ENCODE data around the gene RGS18. TPM values are rescaled to one million over a fixed set of nuclear protein-coding genes. Genes with fewer than 3 reads are reported as not detected.

Gene RGS18
- total and polyA plus RNA-seq, 2 of the 4 experiments (the other 2 are of a cell fraction): 0.09 to 0.18 TPM

DNA sequence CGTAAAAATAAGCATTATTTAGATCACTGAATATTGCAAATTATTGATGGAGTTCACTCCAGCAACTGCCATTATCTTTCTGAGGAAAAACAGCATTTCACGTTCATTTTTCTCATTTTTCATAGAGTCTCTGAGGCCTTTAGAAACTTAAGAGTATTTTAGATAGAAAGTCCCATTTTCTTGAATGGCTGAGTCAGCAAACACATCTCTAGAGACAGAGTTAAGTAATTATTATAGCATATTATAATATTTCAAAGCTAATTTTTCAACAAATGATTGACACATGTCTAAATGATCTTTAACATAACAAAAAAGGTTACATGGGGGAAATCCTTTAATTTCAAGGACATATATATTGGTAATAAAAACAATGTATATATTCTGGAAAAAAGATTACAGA lies 31.8 kb downstream of the RGS18 start:
- H4K8ac ChIP-seq (ENCODE audit: low read depth in 2 of 2, low read length in 2 of 2): no peak overlapping the region
- in situ Hi-C loops (cut with MboI; ENCODE audit: low sequenced_read_pairs): no loop called here
- no peak overlapping the region for H4K5ac ChIP-seq (ENCODE audit: low read depth, low read length)
- H2AK5ac ChIP-seq (ENCODE audit: low read depth, low read length): no peak overlapping the region
- dilution Hi-C loops (cut with HindIII; ENCODE audit: low sequenced_read_pairs, unreplicated experiment): no loop called here
- no peak overlapping the region for H3K4me2 ChIP-seq (ENCODE audit: low read depth, low read length)
- DNase-seq (no peak), ATAC-seq (ENCODE audit: low read depth) (no peak)
- H4K20me1 ChIP-seq (ENCODE audit: insufficient read depth, low read length): no peaks in the 10 kb centered on the region
- WGBS, 2 experiments (ENCODE audit: extremely low coverage in 2 of 2, insufficient read length in 1 of 2): no CpG with 5 or more reads among the region's 2 CpGs
- no peaks in the 10 kb centered on the region for H3K9me1 ChIP-seq (ENCODE audit: insufficient read depth, low read length)
- H2AK9ac ChIP-seq (replicated peaks; ENCODE audit: low read depth, low read length, poor library complexity): no peak overlapping the region
- POLR2A ChIA-PET (ENCODE audit: unreplicated experiment): no interaction called here
- H3K56ac ChIP-seq (ENCODE audit: extremely low read depth, insufficient read depth, low read length): no peak overlapping the region
- no peak overlapping the region for H3K18ac ChIP-seq (ENCODE audit: low read depth, low read length)
- no peaks in the 10 kb centered on the region for H3K79me1 ChIP-seq (ENCODE audit: low read depth in 1 of 2, low read length in 2 of 2)
- no peaks in the 10 kb centered on the region for H3K4me1 ChIP-seq (ENCODE audit: control insufficient read depth, insufficient read depth, low read length)
- no peak overlapping the region for H2AFZ ChIP-seq (replicated peaks; ENCODE audit: low read length, poor library complexity)
- no peak overlapping the region for H3K27ac ChIP-seq (ENCODE audit: insufficient read depth, low read length)
- no peak overlapping the region for H2BK5ac ChIP-seq (ENCODE audit: low read depth, low read length, poor library complexity, severe bottlenecking)
- no TSS peak for BruUV-seq (replicated peaks)
- H3K4me3 ChIP-seq (ENCODE audit: insufficient read depth, low read depth, low read length): no peak overlapping the region
- no peak overlapping the region for H2BK15ac ChIP-seq (ENCODE audit: low read depth, low read length)
- no peak overlapping the region for H3K14ac ChIP-seq (replicated peaks; ENCODE audit: low read depth, low read length)
- H3K23ac ChIP-seq (ENCODE audit: low read depth, low read length): no peak overlapping the region
- no peak overlapping the region for H2BK20ac ChIP-seq (ENCODE audit: low read depth, low read length)
- CTCF ChIA-PET: no interaction called here
- no peak overlapping the region for H2BK120ac ChIP-seq (ENCODE audit: low read depth, low read length)
- no peaks in the 10 kb centered on the region for H3K9me3 ChIP-seq (ENCODE audit: control insufficient read depth, insufficient read depth, low read length)
- no peaks in the 10 kb centered on the region for H3K36me3 ChIP-seq (ENCODE audit: control insufficient read depth, insufficient read depth, low read length)
- H3K4ac ChIP-seq (ENCODE audit: low read depth, low read length): no peak overlapping the region
- H3K27me3 ChIP-seq (ENCODE audit: control insufficient read depth, insufficient read depth, low read length): no peaks in the 10 kb centered on the region
- no peak overlapping the region for H4K91ac ChIP-seq (ENCODE audit: insufficient read depth, low read depth, low read length)
- intact Hi-C loops (cut with micrococcal nuclease): no loop called here
- TF ChIP-seq MAZ (IDR thresholded peaks at IDR 0.05; ENCODE audit: borderline replicate concordance, low read depth, low read length) (no peak), CEBPB (IDR thresholded peaks at IDR 0.05; ENCODE audit: low read depth, low read length) (no peak), MAFK (IDR thresholded peaks at IDR 0.05; ENCODE audit: low read depth, low read length) (peak; percentile 91), BHLHE40 (IDR thresholded peaks at IDR 0.05; ENCODE audit: low read depth, low read length) (no peak)
- no peak overlapping the region for H3K9ac ChIP-seq (ENCODE audit: low read depth, low read length)

Measured in IMR-90 (cell line).